ENCODE results near the gene CLASRP. TPM values are rescaled to one million over a fixed set of nuclear protein-coding genes. Genes with fewer than 3 reads are reported as not detected.

Gene CLASRP
- total RNA-seq, 1 donor from 2014 or later = 83.7 TPM

GRCh38 chr19:45016388-45017314 lies 22.2 kb upstream of the CLASRP start:
- Histone ChIP-seq H3K27ac (no peak overlapping the region), H3K36me3 (peaks cover 23% of the 10 kb centered on the region), H3K4me1 (no peaks in the 10 kb centered on the region), H3K27me3 (no peaks in the 10 kb centered on the region), H3K9me3 (no peaks in the 10 kb centered on the region), H3K4me3 (no peak overlapping the region)
- DNase-seq (no peak), ATAC-seq (peak; percentile 92)
- peak; percentile 60 for TF ChIP-seq CTCF (IDR thresholded peaks at IDR 0.05)
- intact Hi-C loops (cut with DNase I) = no loop called here

GRCh38 chr19:45019187-45019586 lies 19.7 kb upstream of the CLASRP start:
- ATAC-seq (no peak), DNase-seq (no peak)
- H3K4me1 ChIP-seq = no peaks in the 10 kb centered on the region
- no peaks in the 10 kb centered on the region for H3K27me3 ChIP-seq
- intact Hi-C loops (cut with DNase I) = no loop called here
- no peaks in the 10 kb centered on the region for H3K9me3 ChIP-seq
- H3K36me3 ChIP-seq = peaks cover 18% of the 10 kb centered on the region
- TF ChIP-seq CTCF (IDR thresholded peaks at IDR 0.05) = no peak
- no peak overlapping the region for H3K27ac ChIP-seq
- H3K4me3 ChIP-seq = no peak overlapping the region

- no peaks in the 10 kb centered on the region for H3K9me3 ChIP-seq
- H3K4me1 ChIP-seq = no peaks in the 10 kb centered on the region
- intact Hi-C loops (cut with DNase I) = no loop called here
- H3K27ac ChIP-seq = no peak overlapping the region
- no peak overlapping the region for H3K4me3 ChIP-seq
- TF ChIP-seq CTCF (IDR thresholded peaks at IDR 0.05) = no peak
- no peak for DNase-seq
- peaks cover 14% of the 10 kb centered on the region for H3K36me3 ChIP-seq
- no peak for ATAC-seq
- H3K27me3 ChIP-seq = no peaks in the 10 kb centered on the region
Measured at GRCh38 chr19:45020071-45020470, 18.8 kb upstream of the CLASRP start.

- Histone ChIP-seq H3K9me3 (no peaks in the 10 kb centered on the region), H3K27me3 (no peaks in the 10 kb centered on the region), H3K4me1 (no peaks in the 10 kb centered on the region), H3K4me3 (no peak overlapping the region), H3K27ac (no peak overlapping the region), H3K36me3 (peaks cover 9% of the 10 kb centered on the region)
- no peak for TF ChIP-seq CTCF (IDR thresholded peaks at IDR 0.05)
- intact Hi-C loops (cut with DNase I) = no loop called here
- ATAC-seq (no peak), DNase-seq (no peak)
Measured at GRCh38 chr19:45021971-45022370, 16.9 kb upstream of the CLASRP start.

- Histone ChIP-seq H3K9me3 (no peaks in the 10 kb centered on the region), H3K27me3 (no peaks in the 10 kb centered on the region), H3K4me3 (no peak overlapping the region), H3K4me1 (no peaks in the 10 kb centered on the region), H3K27ac (no peak overlapping the region), H3K36me3 (peaks cover 19% of the 10 kb centered on the region)
- TF ChIP-seq CTCF (IDR thresholded peaks at IDR 0.05) = no peak
- ATAC-seq (no peak), DNase-seq (no peak)
- intact Hi-C loops (cut with DNase I) = no loop called here
Measured at GRCh38 chr19:45023048-45023447, 15.8 kb upstream of the CLASRP start.

All from upper lobe of right lung (tissue), 1 donor.